MM.1S (cell line): ENCODE measurements around the gene COIL.

Source experiments
- CTCF ChIP-seq: fragments of 300-600 bp; sonication (generic); IDR thresholded peaks from 2 replicates; pipeline ENCODE4 v1.5.1; 2016; ENCODE audit warnings: antibody characterized with exemption, low read length, mixed read lengths
- EZH2 ChIP-seq: fragments of 300-600 bp; sonication (generic); optimal IDR thresholded peaks from 2 replicates; pipeline ENCODE3; 2017; ENCODE audit warnings: low read depth, mild to moderate bottlenecking, antibody characterized with exemption, low read length, mixed read lengths
- EZH2phosphoT487 ChIP-seq: fragments of 300-600 bp; sonication (generic); IDR thresholded peaks from 2 replicates; pipeline ENCODE4 v1.6.1; 2018; ENCODE audit warnings: antibody characterized with exemption, low read length

GRCh38 chr17:56913867-56914580, 46.8 kb downstream of the COIL start, which contains the start of gene TRIM25:
- no peak for TF ChIP-seq CTCF
- TF ChIP-seq EZH2phosphoT487 = no peak
- TF ChIP-seq EZH2 = no peak
